Loucy (cell line): ENCODE data around the gene KCNJ5.

ENCODE experiments used
- H2AFZ ChIP-seq: fragments of 200-600 bp; sonication (generic); 2 replicates; pipeline ENCODE4 v1.6.0; 2016; ENCODE audit warnings: antibody characterized with exemption, mild to moderate bottlenecking, low read length, moderate library complexity
- H3F3A ChIP-seq: fragments of 200-600 bp; 2 replicates; pipeline ENCODE4 v1.6.0; 2016; ENCODE audit warnings: antibody characterized with exemption, low read depth, mild to moderate bottlenecking
- H3K27me3 ChIP-seq: fragments of 200-600 bp; sonication (generic); 2 replicates; pipeline ENCODE4 v1.6.1; 2014; ENCODE audit warnings: low read length, mild to moderate bottlenecking; ENCODE audit not compliant: insufficient read depth, poor library complexity, severe bottlenecking
- H3K36me3 ChIP-seq: fragments of 200-600 bp; sonication (generic); 2 replicates; pipeline ENCODE4 v1.6.1; 2016; ENCODE audit warnings: low read length; ENCODE audit not compliant: insufficient read depth
- H3K4me1 ChIP-seq: fragments of 200-600 bp; sonication (generic); 2 replicates; pipeline ENCODE4 v1.5.1; 2014; ENCODE audit warnings: low read length, mild to moderate bottlenecking; ENCODE audit not compliant: insufficient read depth, poor library complexity, severe bottlenecking
- H3K4me2 ChIP-seq: fragments of 200-600 bp; sonication (generic); 2 replicates; pipeline ENCODE4 v1.6.0; 2014; ENCODE audit warnings: antibody characterized with exemption, low read length, low read depth, mild to moderate bottlenecking; ENCODE audit not compliant: poor library complexity, severe bottlenecking
- H3K4me3 ChIP-seq: fragments of 200-600 bp; sonication (generic); 2 replicates; pipeline ENCODE4 v1.5.1; 2014; ENCODE audit warnings: low read length, mild to moderate bottlenecking, mixed read lengths; ENCODE audit not compliant: poor library complexity, severe bottlenecking
- H3K79me2 ChIP-seq: fragments of 200-600 bp; sonication (generic); 2 replicates; pipeline ENCODE4 v1.6.1; 2014; ENCODE audit warnings: low read length; ENCODE audit not compliant: insufficient read depth
- H3K9ac ChIP-seq: fragments of 200-600 bp; sonication (generic); 2 replicates; pipeline ENCODE4 v1.6.0; 2014; ENCODE audit warnings: mild to moderate bottlenecking, low read depth, low read length, moderate library complexity; ENCODE audit not compliant: poor library complexity, severe bottlenecking
- H3K9me2 ChIP-seq: fragments of 200-600 bp; sonication (generic); replicated peaks from 2 replicates; pipeline ENCODE4 v1.6.1; 2016; ENCODE audit warnings: low read depth, low read length, mixed read lengths
- H3K9me3 ChIP-seq: fragments of 200-600 bp; sonication (generic); 2 replicates; pipeline ENCODE4 v1.6.1; 2014; ENCODE audit warnings: mild to moderate bottlenecking, antibody characterized with exemption, low read length, low read depth; ENCODE audit not compliant: insufficient read depth
- H4K20me1 ChIP-seq: fragments of 200-600 bp; sonication (generic); 2 replicates; pipeline ENCODE4 v1.6.0; 2014; ENCODE audit warnings: antibody characterized with exemption, low read length, mild to moderate bottlenecking; ENCODE audit not compliant: insufficient read depth, poor library complexity, severe bottlenecking
- EZH2phosphoT487 ChIP-seq: fragments of 200-600 bp; IDR thresholded peaks from 2 replicates; pipeline ENCODE4 v1.6.1; 2018; ENCODE audit warnings: antibody characterized with exemption, mild to moderate bottlenecking, moderate library complexity, borderline replicate concordance
- TF ChIP-seq, protein P1 (sequence below): fragments of 200-600 bp; sonication (generic); conservative IDR thresholded peaks from 2 replicates; pipeline ENCODE4 v1.5.1; 2014; ENCODE audit warnings: mild to moderate bottlenecking, antibody characterized with exemption, low read length

Gene KCNJ5

DNA sequence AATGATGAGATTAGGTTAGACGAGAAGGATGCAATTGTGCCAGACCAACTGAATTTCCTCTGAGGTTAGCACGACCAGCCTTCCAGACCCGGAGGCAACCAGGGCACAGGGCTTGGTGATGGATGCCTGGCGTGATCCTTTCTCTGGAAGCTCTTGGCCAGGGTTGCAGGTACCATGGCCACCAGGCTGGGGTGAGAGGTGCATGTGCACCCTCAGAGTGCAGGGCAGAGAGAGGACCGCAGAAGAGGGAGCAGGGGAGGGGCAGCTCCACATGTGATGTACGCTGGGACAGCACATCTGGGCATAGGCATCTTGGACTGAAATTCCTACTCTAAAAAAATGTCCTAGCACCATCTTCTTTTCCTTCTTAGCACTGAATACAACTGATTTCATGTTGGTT lies 34.9 kb upstream of the KCNJ5 start:
- no peaks in the 10 kb centered on the region for H3K9me2 ChIP-seq
- H4K20me1 ChIP-seq: no peaks in the 10 kb centered on the region
- H3K4me3 ChIP-seq: no peak overlapping the region
- no peak overlapping the region for H3K4me2 ChIP-seq
- H2AFZ ChIP-seq: no peak overlapping the region
- H3K79me2 ChIP-seq: no peaks in the 10 kb centered on the region
- no peaks in the 10 kb centered on the region for H3K9me3 ChIP-seq
- H3K27me3 ChIP-seq: no peaks in the 10 kb centered on the region
- H3K9ac ChIP-seq: no peak overlapping the region
- no peak for TF ChIP-seq EZH2phosphoT487
- TF ChIP-seq, protein P1, sequence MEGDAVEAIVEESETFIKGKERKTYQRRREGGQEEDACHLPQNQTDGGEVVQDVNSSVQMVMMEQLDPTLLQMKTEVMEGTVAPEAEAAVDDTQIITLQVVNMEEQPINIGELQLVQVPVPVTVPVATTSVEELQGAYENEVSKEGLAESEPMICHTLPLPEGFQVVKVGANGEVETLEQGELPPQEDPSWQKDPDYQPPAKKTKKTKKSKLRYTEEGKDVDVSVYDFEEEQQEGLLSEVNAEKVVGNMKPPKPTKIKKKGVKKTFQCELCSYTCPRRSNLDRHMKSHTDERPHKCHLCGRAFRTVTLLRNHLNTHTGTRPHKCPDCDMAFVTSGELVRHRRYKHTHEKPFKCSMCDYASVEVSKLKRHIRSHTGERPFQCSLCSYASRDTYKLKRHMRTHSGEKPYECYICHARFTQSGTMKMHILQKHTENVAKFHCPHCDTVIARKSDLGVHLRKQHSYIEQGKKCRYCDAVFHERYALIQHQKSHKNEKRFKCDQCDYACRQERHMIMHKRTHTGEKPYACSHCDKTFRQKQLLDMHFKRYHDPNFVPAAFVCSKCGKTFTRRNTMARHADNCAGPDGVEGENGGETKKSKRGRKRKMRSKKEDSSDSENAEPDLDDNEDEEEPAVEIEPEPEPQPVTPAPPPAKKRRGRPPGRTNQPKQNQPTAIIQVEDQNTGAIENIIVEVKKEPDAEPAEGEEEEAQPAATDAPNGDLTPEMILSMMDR: no peak
- no peaks in the 10 kb centered on the region for H3K4me1 ChIP-seq
- no peaks in the 10 kb centered on the region for H3K36me3 ChIP-seq
- no peaks in the 10 kb centered on the region for H3F3A ChIP-seq

DNA sequence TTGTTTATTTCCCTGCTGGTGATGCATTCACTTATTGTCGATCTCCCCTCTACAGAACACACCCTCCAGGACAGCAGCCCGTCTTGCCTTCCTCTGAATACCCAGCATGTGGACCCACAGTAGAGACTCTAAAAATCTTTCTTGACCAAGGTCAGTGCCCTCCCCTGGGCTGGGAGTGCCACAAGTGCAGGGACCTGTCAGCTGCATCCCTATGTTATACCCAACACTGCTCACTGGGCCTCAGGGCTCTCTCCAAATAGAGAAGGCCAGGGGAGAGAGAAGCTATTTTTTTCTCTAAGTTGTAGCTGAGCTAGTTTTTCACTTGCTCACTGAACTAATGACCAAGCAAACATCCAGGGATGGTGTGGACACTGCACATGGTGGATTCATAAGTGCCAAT lies 33.8 kb upstream of the KCNJ5 start:
- TF ChIP-seq, protein P1: no peak
- no peak for TF ChIP-seq EZH2phosphoT487
- Histone ChIP-seq H4K20me1 (no peaks in the 10 kb centered on the region), H3K4me3 (no peak overlapping the region), H3K27me3 (no peaks in the 10 kb centered on the region), H3K9me2 (no peaks in the 10 kb centered on the region), H3K79me2 (no peaks in the 10 kb centered on the region), H2AFZ (no peak overlapping the region), H3F3A (no peaks in the 10 kb centered on the region), H3K4me1 (no peaks in the 10 kb centered on the region), H3K9me3 (no peaks in the 10 kb centered on the region), H3K4me2 (no peak overlapping the region), H3K36me3 (no peaks in the 10 kb centered on the region), H3K9ac (no peak overlapping the region)

DNA sequence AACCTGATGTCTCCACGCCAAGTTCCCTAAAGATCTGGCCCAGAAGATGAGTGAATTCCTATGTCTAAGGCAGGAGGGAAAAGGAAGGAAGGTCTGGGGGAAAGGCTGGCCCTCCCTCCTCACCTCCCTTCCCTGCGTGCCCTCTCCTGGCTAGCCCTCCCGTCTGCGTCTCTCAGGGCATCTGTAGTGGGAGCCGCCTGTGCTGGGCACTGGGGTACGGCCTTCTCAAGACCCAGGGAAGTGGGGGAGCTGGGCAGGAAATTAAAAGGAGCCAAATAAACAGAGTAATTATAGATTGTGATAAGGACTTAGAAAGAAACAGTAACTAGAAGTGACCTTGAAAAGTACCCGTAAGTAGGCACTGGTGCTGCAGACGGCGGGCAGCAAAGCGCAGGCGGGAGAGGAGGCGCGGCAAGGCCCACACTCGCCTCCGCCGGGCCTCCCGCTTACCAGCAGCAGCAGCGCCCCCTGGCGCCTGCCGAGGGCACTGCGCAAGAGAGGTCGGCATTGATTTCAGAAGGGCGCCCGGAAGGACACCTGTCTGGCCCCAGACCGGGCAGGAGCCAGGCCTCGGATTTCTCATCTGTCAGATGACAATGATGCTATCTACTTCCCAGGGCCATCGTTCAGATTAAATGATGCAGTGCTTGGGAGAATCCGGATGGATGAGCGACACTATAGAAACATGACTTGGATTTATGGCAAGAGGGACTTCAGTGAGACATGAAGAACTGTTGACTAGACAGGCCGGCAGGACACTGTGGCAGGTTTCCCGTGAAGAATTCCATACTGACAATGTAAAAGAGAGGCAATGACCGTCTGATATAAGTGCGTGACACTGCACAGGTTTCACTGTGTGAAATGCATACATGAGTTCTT lies 31.4 kb upstream of the KCNJ5 start:
- no peaks in the 10 kb centered on the region for H3F3A ChIP-seq
- no peaks in the 10 kb centered on the region for H3K36me3 ChIP-seq
- no peak overlapping the region for H3K4me2 ChIP-seq
- H3K4me1 ChIP-seq: no peaks in the 10 kb centered on the region
- no peak overlapping the region for H2AFZ ChIP-seq
- no peaks in the 10 kb centered on the region for H3K27me3 ChIP-seq
- H3K9me2 ChIP-seq: no peaks in the 10 kb centered on the region
- no peaks in the 10 kb centered on the region for H3K79me2 ChIP-seq
- H3K9me3 ChIP-seq: no peaks in the 10 kb centered on the region
- H3K4me3 ChIP-seq: no peak overlapping the region
- TF ChIP-seq EZH2phosphoT487: no peak
- TF ChIP-seq, protein P1: peak; percentile 67
- no peaks in the 10 kb centered on the region for H4K20me1 ChIP-seq
- H3K9ac ChIP-seq: no peak overlapping the region
